CD4-positive, alpha-beta T cell (primary cell): ENCODE measurements around the gene STING1. TPM values are rescaled to one million over a fixed set of nuclear protein-coding genes. Genes with fewer than 3 reads are reported as not detected.
A peak's percentile ranks its signal among the peaks of the same experiment; 100 is the strongest.
"Not testable (repeated sequence)": the region's sequence is repeated elsewhere in the genome, so short reads cannot be mapped to it uniquely, and the experiment has no call there.

Experiments
- ATAC-seq: fragments of 200-7000 bp; cut with Tn5 transposase; one replicate; pipeline ENCODE4 v1.10.0; 2022; ENCODE audit warnings: mild to moderate bottlenecking; ENCODE audit not compliant: poor library complexity
- CTCF ChIA-PET: fragments of 350-600 bp; sonication (Branson Sonifier 250); formaldehyde crosslinking; loops from one replicate; lab custom pipeline; 2021; ENCODE audit warnings: antibody characterized with exemption, inconsistent platforms; lab: Charles Lee
- POLR2A ChIA-PET: fragments of 350-600 bp; sonication (Branson Sonifier 250); formaldehyde crosslinking; loops from one replicate; lab custom pipeline; 2021; ENCODE audit warnings: antibody characterized with exemption, inconsistent platforms; lab: Charles Lee
- DNase-seq, 14 experiments: peaks; one replicate each; pipeline ENCODE4 v3.0.0-alpha.2; 2013 to 2020; ENCODE audit warnings: mixed read lengths in 2 of 14
- H3K27ac ChIP-seq, 2 donors: one replicate each; pipeline versions ENCODE4 v1.5.1 to v1.7.0; 2013; ENCODE audit warnings: low read length in 2 of 2, low read depth in 1 of 2, mild to moderate bottlenecking in 1 of 2
- H3K27me3 ChIP-seq, 2 experiments: 1 replicate in 1 of 2; 2 replicates in 1 of 2; pipeline versions ENCODE4 v1.6.1 to v1.7.0; 2013; ENCODE audit warnings: low read length in 2 of 2, control low read depth in 1 of 2, mild to moderate bottlenecking in 1 of 2, moderate library complexity in 1 of 2; ENCODE audit not compliant: insufficient read depth in 2 of 2, control insufficient read depth in 1 of 2
- H3K36me3 ChIP-seq: one replicate; pipeline ENCODE4 v1.6.1; 2013; ENCODE audit warnings: low read length, control low read depth; ENCODE audit not compliant: insufficient read depth
- H3K4me1 ChIP-seq: one replicate; pipeline ENCODE4 v1.6.1; 2013; ENCODE audit warnings: low read length, control low read depth; ENCODE audit not compliant: insufficient read depth
- H3K4me3 ChIP-seq: one replicate; pipeline ENCODE4 v1.5.1; 2013; ENCODE audit warnings: mild to moderate bottlenecking, low read length, moderate library complexity
- H3K9me3 ChIP-seq, 2 experiments: 1 replicate in 1 of 2; 2 replicates in 1 of 2; pipeline versions ENCODE4 v1.6.1 to v1.7.0; 2013; ENCODE audit warnings: low read length in 2 of 2, mild to moderate bottlenecking in 2 of 2, control low read depth in 1 of 2, moderate library complexity in 1 of 2; ENCODE audit not compliant: control insufficient read depth in 1 of 2, insufficient read depth in 1 of 2
- H3K27ac Mint-ChIP-seq: one replicate; pipeline ENCODE4 v1.8.0; 2020; ENCODE audit warnings: mixed read lengths
- H3K27me3 Mint-ChIP-seq: one replicate; pipeline ENCODE4 v1.8.0; 2021; ENCODE audit warnings: mixed read lengths
- H3K36me3 Mint-ChIP-seq: one replicate; pipeline ENCODE4 v1.8.0; 2021; ENCODE audit warnings: low read depth, mixed read lengths
- H3K4me1 Mint-ChIP-seq: one replicate; pipeline ENCODE4 v1.8.0; 2021; ENCODE audit warnings: low read depth, mixed read lengths
- H3K4me3 Mint-ChIP-seq: one replicate; pipeline ENCODE4 v1.8.0; 2020; ENCODE audit warnings: mild to moderate bottlenecking, mixed read lengths
- H3K9me3 Mint-ChIP-seq: one replicate; pipeline ENCODE4 v1.8.0; 2020; ENCODE audit warnings: mixed read lengths
- intact Hi-C, 2 experiments: fragments of 100-400 bp; cut with DNase I in 1 of 2; cut with micrococcal nuclease in 1 of 2; formaldehyde crosslinking; loops; one replicate each; pipeline versions ENCODE4 v1.15.1 to v1.9.0; 2023 to 2025; cut with DNase I, micrococcal nuclease
- polyA plus RNA-seq, 2 donors: library from polyadenylated mRNA; unstranded; fragments of 120-200 nt; gene quantifications; one replicate each; pipeline ENCODE4 v1.2.1, GENCODE V29; 2013
- total RNA-seq, 174 experiments: library from RNA in 2 of 174; stranded (reverse) in 2 of 174; gene quantifications; one replicate each; pipeline ENCODE4 v1.2.3 and lab custom pipeline; 2021 to 2026
- TF ChIP-seq, protein P1 (sequence below): fragments of 200-600 bp; IDR thresholded peaks from one replicate; pipeline ENCODE4 v1.8.0; 2022; ENCODE audit warnings: antibody characterized with exemption, mild to moderate bottlenecking

The STING1 gene
- total RNA-seq (100 to 1,000 TPM; 155 to 168 TPM), total RNA-seq (lab: John Stamatoyannopoulos, UW) (19.9 to 287 (median 128) reads per million in 172 experiments)
- polyA plus RNA-seq (2013, experiment 1 of 2): 159 TPM
- polyA plus RNA-seq (2013, experiment 2 of 2): 198 TPM

DNA sequence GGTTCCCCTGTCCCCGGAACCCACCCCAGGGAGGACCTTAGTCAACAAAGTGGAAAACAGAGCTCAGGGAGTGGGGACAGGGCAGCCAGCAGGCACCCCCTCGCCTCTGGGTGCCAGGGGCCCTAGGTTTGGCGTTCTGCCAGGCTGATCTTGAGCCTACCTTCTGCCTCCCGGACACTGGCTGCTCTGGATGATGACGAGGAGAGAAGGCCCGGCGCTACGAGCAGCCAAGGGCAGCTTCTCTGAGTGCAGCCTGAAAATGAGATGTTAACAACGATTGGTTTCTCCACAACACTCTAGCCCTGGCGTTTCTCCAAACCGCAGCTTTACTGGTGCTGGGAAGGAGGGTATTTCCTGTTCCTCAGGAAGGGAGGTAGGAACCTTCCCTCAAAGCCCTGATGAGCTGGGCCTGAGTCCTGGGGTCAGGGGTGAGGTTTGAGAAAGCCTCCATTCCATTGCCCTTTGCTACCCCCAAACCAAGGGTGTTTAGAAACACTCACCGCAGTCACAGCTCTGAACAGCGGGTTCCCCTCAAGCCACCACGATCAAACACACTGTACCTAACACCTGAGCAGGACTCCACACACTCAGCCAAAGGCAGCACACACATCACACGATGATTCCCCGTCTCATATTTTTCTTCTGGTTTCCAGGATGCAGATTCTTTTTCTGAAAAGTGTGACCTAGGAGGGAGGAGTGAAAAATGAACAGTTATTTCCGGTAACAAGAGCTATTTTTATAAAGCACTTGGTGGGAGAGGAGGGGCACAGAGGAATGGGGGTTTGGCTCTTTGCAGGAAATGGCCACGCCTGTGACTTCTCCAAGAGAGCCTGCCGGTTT lies at the start of gene STING1:
Gene STING1 (minus strand): TSS at position 709 of the 840 bp plus-strand sequence. CDS start 1,054 bp downstream, outside the sequence.
- ATAC-seq (peak; percentile 71), DNase-seq (peak; percentile 40 to 88 (median 60))
- H3K36me3 ChIP-seq: peaks cover 35% of the 10 kb centered on the region
- H3K36me3 Mint-ChIP-seq: peaks cover 48% of the 10 kb centered on the region
- H3K27me3 Mint-ChIP-seq: no peaks in the 10 kb centered on the region
- peak within 1 kb of the TSS; percentile 81 for H3K4me3 ChIP-seq
- peak within 1 kb of the TSS; percentile 91 for H3K4me3 Mint-ChIP-seq
- intact Hi-C loops: loop anchor here (1.0 to 5.0 kb wide), 4 partner anchors 24 to 43 kb away; partner anchors contain the start of gene DNAJC18 (in 1 of the 2)
- no peaks in the 10 kb centered on the region for H3K27me3 ChIP-seq
- H3K27ac ChIP-seq: peak within 1 kb of the TSS; percentile 82
- TF ChIP-seq, protein P1, sequence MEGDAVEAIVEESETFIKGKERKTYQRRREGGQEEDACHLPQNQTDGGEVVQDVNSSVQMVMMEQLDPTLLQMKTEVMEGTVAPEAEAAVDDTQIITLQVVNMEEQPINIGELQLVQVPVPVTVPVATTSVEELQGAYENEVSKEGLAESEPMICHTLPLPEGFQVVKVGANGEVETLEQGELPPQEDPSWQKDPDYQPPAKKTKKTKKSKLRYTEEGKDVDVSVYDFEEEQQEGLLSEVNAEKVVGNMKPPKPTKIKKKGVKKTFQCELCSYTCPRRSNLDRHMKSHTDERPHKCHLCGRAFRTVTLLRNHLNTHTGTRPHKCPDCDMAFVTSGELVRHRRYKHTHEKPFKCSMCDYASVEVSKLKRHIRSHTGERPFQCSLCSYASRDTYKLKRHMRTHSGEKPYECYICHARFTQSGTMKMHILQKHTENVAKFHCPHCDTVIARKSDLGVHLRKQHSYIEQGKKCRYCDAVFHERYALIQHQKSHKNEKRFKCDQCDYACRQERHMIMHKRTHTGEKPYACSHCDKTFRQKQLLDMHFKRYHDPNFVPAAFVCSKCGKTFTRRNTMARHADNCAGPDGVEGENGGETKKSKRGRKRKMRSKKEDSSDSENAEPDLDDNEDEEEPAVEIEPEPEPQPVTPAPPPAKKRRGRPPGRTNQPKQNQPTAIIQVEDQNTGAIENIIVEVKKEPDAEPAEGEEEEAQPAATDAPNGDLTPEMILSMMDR: no peak
- H3K27ac Mint-ChIP-seq: peak within 1 kb of the TSS; percentile 92
- peaks cover 37% of the 10 kb centered on the region for H3K4me1 Mint-ChIP-seq
- H3K9me3 Mint-ChIP-seq: no peaks in the 10 kb centered on the region
- ChIA-PET CTCF (interaction anchor here (0.8 to 4.0 kb wide), 6 partner anchors 31 to 658 kb away, joined by 3 to 20 read pairs (median 4); partner anchors contain the start of gene DNAJC18), POLR2A (interaction anchor here (0.6 to 4.8 kb wide), 28 partner anchors 9 to 189 kb away, joined by 3 to 74 read pairs (median 6); partner anchors contain the start of genes DNAJC18, MATR3, SMIM33 and SPATA24)
- H3K9me3 ChIP-seq: no peaks in the 10 kb centered on the region
- peaks cover 57% of the 10 kb centered on the region for H3K4me1 ChIP-seq

DNA sequence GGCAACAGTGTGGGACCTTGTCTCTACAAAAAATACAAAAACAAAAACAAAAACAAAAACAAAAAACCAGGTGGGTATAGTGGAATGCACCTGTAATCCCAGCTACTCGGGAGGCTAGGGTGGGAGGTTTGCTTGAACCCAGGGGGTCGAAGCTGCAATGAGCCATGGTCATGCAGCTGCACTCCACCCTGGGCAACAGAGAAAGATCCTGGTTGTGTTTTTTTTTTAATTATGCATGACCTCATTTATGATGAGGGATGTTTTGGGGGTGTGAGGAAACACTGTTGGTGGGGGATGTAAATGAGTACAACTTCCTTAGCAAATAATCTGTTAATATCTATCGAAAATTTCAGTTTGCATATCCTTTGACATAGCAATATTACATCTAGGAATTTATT lies 49.2 kb upstream of the STING1 start:
- ChIA-PET POLR2A (no interaction called here), CTCF (no interaction called here)
- no peak for ATAC-seq
- Histone ChIP-seq H3K36me3 (no peaks in the 10 kb centered on the region), H3K27ac (no peak overlapping the region), H3K4me1 (no peaks in the 10 kb centered on the region), H3K27me3 (no peaks in the 10 kb centered on the region), H3K9me3 (peaks cover 0 to 5% of the 10 kb centered on the region in 2 experiments), H3K4me3 (no peak overlapping the region)
- no peak for DNase-seq
- intact Hi-C loops: no loop called here
- no peaks in the 10 kb centered on the region for H3K9me3 Mint-ChIP-seq
- no peak overlapping the region for H3K4me3 Mint-ChIP-seq
- no peaks in the 10 kb centered on the region for H3K4me1 Mint-ChIP-seq
- H3K27me3 Mint-ChIP-seq: no peaks in the 10 kb centered on the region
- no peak overlapping the region for H3K27ac Mint-ChIP-seq
- TF ChIP-seq, protein P1: no peak
- H3K36me3 Mint-ChIP-seq: no peaks in the 10 kb centered on the region

DNA sequence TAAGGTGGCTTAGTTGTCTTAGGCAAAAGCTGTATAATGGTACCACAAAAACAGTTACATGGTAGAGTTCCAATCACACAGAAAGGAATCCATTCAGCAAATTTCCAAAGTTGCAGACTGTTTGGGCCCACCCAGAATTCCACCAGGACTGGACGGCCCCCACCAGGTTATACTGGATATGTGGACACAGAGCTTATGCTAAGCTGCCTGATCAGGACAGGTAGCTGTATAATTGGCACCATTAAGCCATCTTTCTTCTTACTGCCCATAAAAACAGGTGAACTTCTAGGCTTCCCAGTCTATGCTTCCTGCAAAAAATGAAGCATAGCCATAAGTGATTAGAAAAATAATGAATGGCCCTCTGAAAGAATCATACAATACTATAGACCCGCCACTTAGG lies 47.5 kb upstream of the STING1 start:
- H3K4me3 ChIP-seq, H3K27ac ChIP-seq, DNase-seq, H3K9me3 Mint-ChIP-seq, H3K36me3 Mint-ChIP-seq, H3K27me3 ChIP-seq, POLR2A ChIA-PET, H3K4me1 ChIP-seq, H3K4me3 Mint-ChIP-seq, H3K27ac Mint-ChIP-seq, H3K36me3 ChIP-seq, H3K27me3 Mint-ChIP-seq, H3K9me3 ChIP-seq, H3K4me1 Mint-ChIP-seq, CTCF ChIA-PET, ATAC-seq, intact Hi-C loops: not testable (repeated sequence)

DNA sequence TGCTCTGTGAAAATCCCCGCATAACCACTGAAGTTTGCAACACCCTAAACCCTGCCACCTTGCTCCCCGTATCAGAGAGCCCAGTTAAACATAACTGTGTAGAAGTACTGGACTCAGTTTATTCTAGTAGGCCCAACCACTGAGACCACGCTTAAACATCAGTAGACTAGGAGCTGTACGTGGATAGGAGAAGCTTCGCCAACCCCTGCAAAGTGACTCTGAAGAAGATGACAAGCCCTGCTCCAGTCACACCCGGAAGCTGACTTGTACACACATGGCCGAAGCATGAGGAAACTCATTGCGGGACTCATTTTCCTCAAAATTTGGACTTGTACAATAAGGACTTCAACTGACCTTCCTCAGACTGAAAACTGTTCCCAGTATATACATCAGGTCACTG lies 46.1 kb upstream of the STING1 start:
- intact Hi-C loops, H3K4me1 Mint-ChIP-seq, H3K4me3 ChIP-seq, DNase-seq, ATAC-seq, H3K27ac ChIP-seq, H3K27ac Mint-ChIP-seq, H3K36me3 Mint-ChIP-seq, H3K9me3 Mint-ChIP-seq, H3K27me3 ChIP-seq, CTCF ChIA-PET, H3K9me3 ChIP-seq, H3K4me3 Mint-ChIP-seq, H3K36me3 ChIP-seq, H3K27me3 Mint-ChIP-seq, H3K4me1 ChIP-seq: not testable (repeated sequence)
- POLR2A ChIA-PET: interaction anchor here (0.6 to 1.1 kb wide), 2 partner anchors 11 to 32 kb away, joined by 3 read pairs; partner anchors contain the start of gene UBE2D2

DNA sequence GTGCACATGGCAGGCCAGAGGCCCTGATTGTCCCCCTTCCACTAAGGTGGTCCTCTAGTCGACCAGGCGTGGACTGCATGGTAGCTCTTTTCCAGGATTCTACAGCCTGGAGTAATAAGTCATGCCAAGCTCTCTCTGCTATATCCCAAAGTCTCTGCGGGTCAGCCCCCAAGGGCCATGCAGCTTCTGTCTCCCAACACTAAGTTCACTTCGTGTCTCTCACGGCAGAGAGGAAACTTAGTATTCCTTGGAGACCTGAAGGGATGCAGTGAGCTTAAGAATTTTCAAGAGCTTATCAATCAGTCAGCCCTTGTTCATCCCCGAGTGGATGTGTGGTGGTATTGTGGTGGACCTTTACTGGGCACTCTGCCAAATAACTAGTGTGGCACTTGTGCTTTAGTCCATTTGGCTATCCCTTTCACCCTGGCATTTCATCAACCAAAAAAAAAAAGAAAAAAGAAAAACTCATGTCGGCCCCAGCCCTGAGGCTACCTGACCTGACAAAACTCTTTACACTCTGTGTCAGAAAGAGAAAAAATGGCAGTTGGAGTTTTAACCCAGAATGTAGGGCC lies 45.4 kb upstream of the STING1 start:
- POLR2A ChIA-PET: interaction anchor here (1.1 kb wide), 1 partner anchor 33 kb away, joined by 3 read pairs; the partner anchor contains the start of gene UBE2D2

More for the DNA sequence above, 45.4 kb upstream of the STING1 start:
- H3K27me3 ChIP-seq, H3K36me3 Mint-ChIP-seq, H3K27ac ChIP-seq, H3K9me3 ChIP-seq, H3K4me1 ChIP-seq, H3K36me3 ChIP-seq, CTCF ChIA-PET, DNase-seq, H3K27ac Mint-ChIP-seq, H3K4me3 Mint-ChIP-seq, intact Hi-C loops, H3K4me1 Mint-ChIP-seq, H3K9me3 Mint-ChIP-seq, H3K4me3 ChIP-seq, H3K27me3 Mint-ChIP-seq, ATAC-seq: not testable (repeated sequence)
